HG03135 (cell line): ENCODE measurements around the gene DUSP3.
"Not testable (repeated sequence)": the region's sequence is repeated elsewhere in the genome, so short reads cannot be mapped to it uniquely, and the experiment has no call there.

Source experiments
- ATAC-seq: cut with Tn5 transposase; IDR thresholded peaks from one replicate; pipeline ENCODE4 v1.9.1; 2021; ENCODE audit warnings: mild to moderate bottlenecking, moderate library complexity; ENCODE audit not compliant: unreplicated experiment

Gene DUSP3

DNA sequence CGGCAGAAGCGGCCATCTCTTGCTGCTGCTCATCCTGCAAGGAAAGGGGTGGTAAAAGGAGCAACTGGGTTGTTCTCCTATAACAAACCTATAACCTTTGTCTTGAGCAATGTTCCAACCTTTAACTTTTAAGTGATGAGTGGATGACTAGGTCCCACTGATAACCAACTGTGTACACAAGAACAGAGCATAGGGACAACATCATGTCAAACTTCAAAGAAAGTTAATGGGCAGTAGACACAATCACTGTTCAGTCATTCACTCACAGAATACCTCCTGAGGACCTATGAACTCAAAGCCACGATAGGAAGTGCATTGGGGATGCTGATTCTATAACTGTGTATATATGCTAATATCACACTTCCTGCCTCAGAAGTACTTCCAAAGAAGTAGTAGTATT, 23.1 kb upstream of the DUSP3 start:
- no peak for ATAC-seq

DNA sequence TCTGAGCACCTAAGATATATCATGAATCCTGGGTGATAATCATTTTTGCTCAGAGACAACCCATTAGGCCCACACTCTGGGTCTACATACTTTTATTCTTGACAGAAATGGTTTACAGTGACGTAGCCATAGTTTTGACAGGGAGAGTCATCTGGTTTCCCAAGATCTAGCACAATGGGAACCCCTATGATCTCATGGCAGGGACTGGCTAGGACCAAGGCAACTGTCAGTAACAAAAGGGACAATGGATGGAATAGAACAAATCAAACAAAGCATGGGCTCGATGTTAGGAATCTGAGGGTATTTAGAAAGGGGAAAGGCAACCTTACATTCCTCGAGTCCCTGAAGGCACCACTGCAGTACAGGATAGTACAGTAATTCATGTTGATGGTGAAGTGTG, 22.0 kb upstream of the DUSP3 start:
- no peak for ATAC-seq

DNA sequence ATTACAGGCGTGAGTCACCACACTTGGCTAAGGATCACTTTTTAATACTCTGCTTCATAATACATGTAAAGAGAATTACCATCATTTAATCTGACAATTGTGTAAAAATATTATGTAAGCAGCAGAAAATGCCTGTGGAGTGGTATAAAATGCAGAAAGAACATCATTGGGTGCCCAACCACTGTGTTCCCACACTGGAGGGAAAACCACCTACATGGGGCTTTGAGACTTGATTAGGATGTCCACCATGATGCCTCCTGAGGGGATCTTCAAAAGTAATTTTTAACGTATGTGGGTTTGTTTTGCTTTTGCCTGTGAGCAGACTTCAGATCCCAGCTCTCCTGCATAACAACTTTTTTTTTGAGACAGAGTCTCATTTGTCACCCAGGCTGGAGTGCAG, 20.3 kb upstream of the DUSP3 start:
- no peak for ATAC-seq

DNA sequence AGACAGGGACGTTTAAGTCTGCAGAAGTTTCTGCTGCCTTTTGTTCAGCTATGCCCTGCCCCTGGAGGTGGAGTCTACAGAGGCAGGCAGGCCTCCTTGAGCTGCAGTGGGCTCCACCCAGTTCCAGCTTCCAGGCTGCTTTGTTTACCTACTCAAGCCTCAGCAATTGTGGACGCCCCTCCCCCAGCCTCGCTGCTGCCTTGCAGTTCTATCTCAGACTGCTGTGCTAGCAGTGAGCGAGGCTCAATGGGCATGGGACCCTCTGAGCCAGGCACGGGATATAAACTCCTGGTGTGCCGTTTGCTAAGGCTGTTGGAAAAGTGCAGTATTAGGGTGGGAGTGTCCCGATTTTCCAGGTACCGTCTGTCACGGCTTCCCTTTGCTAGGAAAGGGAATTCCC, 19.2 kb upstream of the DUSP3 start:
- ATAC-seq, result not testable (repeated sequence)

DNA sequence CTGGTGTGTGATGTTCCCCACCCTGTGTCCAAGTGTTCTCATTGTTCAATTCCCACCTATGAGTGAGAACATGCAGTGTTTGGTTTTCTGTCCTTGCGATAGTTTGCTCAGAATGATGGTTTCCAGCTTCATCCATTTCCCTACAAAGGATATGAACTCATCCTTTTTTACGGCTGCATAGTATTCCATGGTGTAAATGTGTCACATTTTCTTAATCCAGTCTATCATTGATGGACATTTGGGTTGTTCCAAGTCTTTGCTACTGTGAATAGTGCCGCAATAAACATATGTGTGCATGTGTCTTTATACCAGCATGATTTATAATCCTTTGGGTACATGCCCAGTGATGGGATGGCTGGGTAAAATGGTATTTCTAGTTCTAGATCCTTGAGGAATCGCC, 13.9 kb upstream of the DUSP3 start:
- not testable (repeated sequence) for ATAC-seq

DNA sequence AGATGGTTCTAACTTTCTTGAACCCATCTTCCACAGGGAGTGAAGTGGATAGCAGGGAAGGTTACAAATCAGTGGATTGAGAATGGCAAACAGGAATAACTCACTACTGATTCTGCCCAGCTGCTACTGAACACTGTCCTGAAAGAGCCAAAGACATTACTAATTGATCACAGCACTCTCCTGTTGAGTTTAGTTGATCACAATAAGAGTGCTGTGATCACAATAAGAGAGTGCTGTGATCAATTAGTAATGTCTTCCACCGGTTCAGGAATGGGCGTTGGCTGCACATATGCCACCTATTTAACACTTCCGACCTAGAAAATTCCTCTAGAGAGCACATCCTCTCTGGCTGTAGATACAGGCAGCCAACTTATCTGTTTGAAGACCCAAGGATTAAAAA, 12.8 kb upstream of the DUSP3 start:
- no peak for ATAC-seq

DNA sequence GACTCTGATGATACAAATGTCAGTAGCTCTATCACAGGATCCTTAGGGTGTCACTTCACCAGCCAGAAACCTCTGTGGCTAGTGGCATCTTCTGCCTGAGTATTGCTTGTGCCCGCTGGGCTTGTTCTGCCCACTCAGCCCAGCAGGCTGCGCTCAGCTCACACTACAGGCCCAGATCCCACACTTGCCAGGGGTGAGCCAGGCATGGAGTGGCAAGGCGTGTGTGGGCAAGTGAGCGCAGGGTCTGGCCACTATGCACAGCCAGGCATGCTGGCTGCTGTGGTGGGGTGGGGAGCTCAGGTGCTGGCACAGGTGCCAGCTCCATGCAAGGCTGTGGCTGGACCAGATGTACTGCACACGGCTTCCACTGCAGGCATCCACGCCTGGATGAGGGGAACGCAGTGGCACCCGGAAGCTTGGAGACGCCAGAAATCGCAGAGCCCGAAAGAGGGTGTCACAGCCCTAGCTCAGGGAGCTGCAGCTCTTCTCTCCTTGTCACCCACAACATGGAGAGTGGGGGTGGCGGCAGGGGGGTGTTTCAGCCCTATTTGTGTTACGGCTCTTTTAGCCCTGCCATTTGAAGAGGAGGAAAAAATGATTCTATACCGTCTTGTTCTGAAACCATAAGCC, 11.6 kb upstream of the DUSP3 start:
- no peak for ATAC-seq

DNA sequence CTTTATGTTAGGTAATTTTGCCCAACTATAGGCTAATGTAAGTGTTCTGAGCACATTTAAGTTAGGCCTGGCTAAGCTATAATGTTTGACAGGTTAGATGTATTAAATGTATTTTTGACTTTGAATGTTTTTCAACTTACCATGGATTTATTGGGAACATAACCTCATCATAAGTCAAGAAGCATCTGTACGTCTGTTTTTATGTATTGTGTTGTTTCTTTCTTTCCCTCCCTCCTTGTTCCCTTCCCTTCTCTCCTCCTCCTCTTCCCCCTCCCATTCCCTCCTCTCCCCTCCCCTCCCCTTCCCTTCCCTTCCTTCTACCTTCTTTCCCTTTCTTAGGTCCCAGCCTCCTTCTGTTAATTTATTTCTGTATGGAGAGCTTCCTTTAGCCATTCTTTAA, 10.7 kb upstream of the DUSP3 start:
- no peak for ATAC-seq

DNA sequence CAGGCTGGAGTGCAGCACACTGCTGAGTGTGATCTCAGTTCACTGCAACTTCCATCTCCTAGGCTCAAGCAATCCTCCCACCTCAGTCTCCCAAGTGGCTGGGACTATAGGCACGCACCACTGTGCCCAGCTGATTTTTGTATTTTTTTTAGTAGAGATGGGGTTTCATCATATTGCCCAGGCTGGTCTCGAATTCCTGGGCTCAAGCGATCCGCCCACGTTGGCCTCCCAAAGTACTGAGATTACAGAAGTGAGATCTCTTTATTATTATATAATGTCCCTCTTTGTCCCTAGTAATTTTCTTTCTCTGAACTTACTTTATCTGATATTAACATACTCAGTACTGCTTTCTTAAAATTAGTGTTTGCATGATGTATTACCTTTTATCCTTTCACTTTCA, 9.8 kb upstream of the DUSP3 start:
- ATAC-seq, result no peak

DNA sequence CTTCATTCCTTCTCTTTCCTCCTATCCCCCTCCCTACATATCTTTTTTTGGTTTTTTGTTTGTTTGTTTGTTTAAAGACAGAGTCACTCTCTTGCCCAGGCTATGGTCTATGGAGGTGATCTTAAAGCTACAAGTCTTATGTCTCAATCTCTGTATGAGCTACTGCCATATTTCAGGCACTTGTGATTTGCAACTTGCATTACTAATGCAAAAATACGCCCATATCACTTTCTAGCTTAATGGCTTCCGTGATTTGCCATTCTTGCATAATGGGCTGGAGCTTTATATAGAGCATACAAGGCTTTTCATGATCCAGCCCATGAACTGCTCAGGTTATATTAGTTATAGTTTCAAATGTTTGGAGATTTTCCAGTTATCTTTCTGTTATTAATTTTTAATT, 9.0 kb upstream of the DUSP3 start:
- no peak for ATAC-seq

DNA sequence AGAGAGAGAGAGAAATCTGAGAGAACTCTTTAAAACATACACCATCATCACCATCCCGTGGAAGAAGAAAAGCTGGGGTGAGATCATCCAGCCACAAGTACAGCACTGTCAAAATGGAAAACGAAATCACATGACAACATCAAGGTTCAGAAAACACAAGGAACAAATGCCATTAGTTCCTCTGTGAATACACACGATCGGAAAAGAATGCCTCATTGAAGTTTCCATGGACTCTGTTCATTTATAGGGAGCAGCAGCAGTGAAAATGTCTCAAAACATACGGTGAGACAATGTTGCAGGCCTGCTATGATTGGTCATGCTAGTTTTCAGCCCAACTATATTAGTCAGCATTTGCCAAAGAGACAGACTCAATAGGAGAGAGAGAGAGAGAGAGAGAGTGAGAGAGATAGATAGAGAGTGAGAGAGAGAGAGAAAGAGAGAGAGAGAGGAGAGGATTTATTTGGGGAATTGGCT, 5.9 kb upstream of the DUSP3 start:
- no peak for ATAC-seq

DNA sequence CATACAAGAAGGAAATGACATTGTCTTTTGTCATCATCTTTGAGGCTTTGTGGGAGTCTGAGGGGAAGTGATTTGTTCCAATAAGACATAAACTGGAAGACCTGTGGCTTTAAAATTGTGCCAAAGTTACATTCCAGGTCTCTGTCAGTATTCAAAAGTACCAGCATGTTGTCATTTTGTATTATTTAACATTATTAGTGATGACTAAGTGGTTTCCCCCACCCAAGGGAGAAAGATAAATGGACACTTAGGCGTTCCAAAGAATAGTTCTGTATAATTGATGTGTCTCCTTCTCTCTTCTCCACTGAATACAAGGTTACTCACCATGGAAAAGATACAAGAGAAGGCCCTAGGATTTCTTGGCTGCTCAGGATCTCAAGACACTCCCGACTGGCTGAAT, 5.3 kb upstream of the DUSP3 start:
- ATAC-seq, result no peak

DNA sequence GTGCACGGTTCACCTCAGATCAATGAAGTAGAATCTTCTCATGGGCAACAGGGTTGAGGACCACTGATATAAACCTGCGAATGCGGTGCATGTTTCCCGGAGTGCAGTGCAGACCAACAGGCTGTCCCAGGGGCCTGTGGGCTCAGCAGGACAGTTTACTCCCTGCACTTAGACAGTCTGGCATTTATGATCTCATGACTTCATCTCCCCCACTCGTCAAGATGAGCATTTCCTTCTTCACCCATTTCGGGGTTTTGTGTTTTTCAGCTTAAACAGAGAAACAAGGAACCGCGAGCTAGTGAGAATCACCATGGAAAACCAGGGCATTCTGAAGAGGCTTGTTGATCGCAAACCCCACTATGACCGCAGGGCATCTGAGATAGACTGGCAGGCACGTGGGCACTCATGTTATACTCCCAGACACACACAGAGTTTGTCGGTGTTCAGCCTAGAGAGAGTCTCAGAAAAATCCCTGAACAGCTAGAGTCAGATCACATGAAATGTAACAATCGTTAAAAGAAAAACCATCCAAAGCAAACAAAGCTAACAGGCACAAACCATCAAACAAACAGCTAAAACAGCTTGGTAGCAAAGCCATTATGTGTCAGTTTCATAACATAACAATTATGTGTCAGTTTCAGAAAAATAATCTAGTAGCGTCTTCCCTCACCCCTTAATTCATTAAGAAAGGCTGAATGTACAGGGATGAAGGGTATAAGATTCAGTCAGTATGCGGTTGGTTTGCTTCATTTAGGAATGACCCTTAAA, 4.3 kb upstream of the DUSP3 start:
- no peak for ATAC-seq

DNA sequence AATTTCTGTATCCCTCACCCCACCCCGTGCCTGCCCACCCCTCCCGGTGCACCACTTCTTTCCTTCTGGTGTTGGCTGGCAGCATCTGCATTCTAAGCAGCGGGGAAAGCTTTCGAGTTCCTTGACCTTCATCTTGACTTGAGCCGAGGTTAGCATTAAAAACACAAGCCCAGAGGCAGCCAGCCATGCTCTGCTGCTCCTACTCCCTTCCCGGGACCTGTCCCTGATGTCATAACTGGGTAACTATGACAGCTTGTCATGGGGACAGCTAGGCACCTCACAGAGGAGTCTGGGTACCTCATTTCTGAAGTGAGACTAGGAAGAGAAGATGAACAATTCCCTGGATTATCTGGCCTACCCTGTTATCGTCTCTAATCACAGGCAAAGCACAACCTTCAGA, 1.4 kb upstream of the DUSP3 start, which contains the start of gene CFAP97D1:
TSS of gene CFAP97D1 (plus strand) at position 301 of the 400 bp plus-strand sequence. CDS start at position 329, 28 bp downstream.
- no peak for ATAC-seq

DNA sequence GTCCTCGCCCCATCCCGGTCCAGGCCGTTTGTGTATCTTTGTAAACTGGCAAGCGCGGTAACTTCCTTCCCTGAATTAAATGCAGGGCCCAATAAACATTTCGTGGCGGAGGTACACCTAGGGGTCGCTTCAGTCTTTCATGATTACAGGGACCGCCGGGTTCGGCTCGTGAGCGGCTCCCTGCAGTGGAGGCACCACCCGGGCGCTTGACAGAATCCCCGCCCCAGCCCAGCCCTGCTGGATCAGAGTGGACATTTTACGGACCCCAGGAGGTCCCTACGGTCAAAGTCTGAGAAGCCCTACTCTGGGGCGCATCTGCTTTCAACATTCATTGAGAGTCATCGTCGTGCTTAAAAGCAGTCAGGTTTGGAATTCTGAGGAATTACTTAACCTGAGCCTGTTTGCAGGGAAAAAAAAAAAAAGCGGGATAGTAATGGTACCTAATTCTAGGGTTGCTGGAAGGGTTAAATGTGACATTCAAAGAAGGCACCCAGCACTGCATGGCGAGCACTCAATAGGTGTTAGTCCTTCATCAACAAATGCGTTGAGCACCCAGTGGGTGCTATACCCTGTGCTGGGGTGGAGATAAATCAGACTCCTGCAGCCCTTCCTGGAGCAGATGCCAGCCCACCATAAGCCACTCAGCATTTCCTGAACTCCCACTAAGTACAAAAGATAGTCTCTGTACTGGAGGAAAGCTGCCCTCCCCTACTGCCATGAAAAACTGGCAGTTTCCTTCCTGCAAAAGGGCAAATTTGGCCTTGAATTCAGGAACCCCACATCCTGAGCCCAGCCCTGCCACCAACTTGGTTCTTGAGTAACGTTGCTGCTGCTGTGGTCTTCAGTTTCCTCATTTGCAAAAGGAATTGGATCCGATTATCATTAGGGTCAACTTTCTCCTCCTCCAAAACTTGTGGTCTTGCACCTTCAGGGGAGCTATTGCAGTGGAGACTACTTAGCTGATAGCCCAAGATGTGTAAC, 658 bp upstream of the DUSP3 start:
- ATAC-seq, result peak; percentile 10

DNA sequence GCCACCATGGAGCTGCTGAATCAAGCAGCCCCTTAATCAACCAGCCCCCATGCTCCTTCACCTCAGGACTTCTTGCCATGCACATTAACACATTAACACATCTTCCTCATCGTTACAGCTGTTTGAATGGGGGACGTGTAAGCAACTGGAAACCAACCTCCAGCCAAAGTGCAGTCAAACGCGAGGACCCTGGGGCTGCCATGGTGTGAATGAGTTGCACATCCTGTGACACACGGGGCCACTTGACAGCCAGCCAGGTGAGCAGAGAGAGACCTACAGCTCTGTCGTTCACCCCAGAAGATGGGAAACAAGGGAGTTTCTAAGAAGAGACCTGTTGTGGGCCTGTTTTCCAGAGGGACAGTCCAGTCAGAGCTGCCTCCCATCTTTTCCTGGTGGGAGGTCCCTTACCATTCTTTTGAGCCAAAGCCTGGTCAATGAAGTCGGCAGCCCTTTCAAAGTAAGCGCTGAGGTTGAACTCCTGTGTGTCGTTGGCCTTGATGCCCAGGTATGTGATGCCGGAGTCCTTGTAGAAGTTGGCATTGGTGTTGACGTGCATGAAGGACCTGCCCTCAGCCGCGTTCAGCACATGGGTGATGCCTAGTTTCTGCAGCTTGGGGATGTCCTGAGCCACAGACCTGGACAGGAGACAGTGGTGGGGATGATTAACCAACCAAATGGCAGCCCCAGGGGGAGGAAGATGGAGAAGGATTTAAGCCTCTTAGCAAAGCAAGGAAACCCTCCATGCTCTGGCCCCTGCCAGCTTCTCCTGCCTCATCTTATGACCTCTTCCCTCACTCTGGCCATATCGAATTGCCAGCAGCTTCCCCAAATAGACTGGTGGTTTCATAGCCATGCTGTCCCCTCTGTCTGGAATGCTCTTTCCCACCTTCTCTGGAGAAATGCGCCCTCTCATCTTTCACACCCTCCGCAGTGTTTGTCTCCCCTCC, 4.2 kb downstream of the DUSP3 start:
- no peak for ATAC-seq

DNA sequence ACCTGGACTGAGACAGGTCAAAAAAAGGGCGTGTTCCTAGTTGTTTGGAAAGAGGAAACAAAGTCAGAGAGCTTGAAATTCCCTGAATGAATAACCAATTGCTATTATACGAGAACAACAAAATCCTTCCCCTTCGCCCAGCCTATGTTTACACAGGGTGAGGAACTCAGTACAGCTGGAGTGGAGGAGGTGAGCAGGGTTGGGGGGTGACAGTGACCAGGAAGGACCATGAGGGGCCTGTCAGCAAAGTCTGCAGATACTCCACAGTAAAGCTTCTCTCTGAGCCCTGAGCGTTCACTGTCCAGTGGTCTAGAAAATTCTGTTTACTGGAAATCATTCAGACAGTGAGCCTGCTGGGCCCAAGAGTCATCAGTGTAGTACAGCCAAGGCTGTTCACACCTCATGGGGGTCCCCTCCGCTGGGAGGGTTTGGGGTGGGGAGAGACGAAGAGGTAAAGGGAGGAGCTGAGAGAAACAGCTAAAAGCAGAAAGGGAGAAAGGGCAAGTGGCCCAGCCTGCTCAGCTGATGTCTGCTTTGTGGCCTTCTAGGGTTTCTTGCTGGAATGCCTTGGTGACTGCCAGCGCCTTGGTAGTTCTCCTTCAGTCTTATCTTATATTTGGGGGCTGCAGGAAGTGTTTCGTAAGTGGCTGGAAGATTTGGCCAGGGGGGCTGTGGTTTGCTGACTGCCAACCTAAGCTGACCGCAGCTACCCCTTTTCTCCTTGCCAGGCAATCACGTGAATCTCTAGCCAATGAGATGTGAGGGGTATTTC, 5.7 kb downstream of the DUSP3 start:
- no peak for ATAC-seq

DNA sequence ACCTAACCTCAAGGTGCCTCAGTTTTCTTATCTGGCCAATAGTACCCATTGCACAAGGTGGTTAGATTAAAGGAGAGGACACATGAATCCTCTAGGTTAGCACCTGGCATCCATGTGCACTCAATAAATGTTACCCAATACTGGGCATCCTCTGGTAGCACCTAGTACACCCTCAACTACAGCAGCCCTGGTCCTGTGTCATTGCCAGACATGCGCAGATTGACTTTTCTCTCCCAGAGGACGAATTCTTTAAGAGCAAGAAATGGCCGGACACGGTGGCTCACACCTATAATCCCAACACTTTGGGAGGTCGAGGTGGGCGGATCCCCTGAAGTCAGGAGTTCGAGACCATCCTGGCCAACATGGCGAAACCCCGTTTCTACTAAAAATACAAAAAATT, 7.3 kb downstream of the DUSP3 start:
- ATAC-seq, result no peak

DNA sequence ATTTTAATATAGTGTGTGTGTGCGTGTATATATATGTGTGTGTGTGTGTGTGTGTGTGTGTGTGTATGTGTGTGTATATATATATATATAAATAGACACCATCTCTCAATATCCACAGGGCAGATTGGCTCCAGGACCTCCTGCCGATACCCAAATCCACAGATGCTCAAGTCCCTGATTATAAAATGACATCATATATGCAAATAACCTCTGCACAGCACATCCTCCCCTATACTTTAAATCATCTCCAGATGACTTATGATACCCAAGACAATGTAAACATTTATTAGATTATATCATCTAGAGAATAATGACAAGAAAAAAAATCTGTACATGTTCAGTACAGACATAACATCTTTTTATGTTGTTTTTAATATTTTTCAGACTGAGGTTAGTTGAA, 7.8 kb downstream of the DUSP3 start:
- no peak for ATAC-seq
